GM23338 (cell line): ENCODE results near the gene BARX2. TPM values are rescaled to one million over a fixed set of nuclear protein-coding genes. Genes with fewer than 3 reads are reported as not detected.
A peak's percentile ranks its signal among the peaks of the same experiment; 100 is the strongest.

Experiments
- ATAC-seq: fragments of 200-7000 bp; cut with Tn5 transposase; 3 replicates; pipeline ENCODE4 v1.9.1; 2020
- DNase-seq: peaks from one replicate; pipeline ENCODE4 v3.0.0-alpha.2; 2015; ENCODE audit warnings: low spot score
- H2AFZ ChIP-seq: fragments of 200-600 bp; sonication (generic); 2 replicates; pipeline ENCODE4 v1.8.0; 2016; ENCODE audit warnings: antibody characterized with exemption, mild to moderate bottlenecking, moderate library complexity
- H3F3A ChIP-seq: fragments of 200-600 bp; sonication (generic); replicated peaks from 2 replicates; pipeline ENCODE4 v1.8.0; 2017; ENCODE audit warnings: antibody characterized with exemption, mixed run types, low read depth
- H3K27ac ChIP-seq: fragments of 200-600 bp; sonication (generic); 2 replicates; pipeline ENCODE4 v1.6.1; 2016; ENCODE audit warnings: low read depth
- H3K27me3 ChIP-seq: fragments of 200-600 bp; sonication (generic); 2 replicates; pipeline ENCODE4 v1.8.0; 2016; ENCODE audit warnings: mild to moderate bottlenecking, mixed run types, moderate library complexity; ENCODE audit not compliant: insufficient read depth
- H3K36me3 ChIP-seq: fragments of 200-600 bp; sonication (generic); 2 replicates; pipeline ENCODE4 v1.8.0; 2016; ENCODE audit warnings: mild to moderate bottlenecking; ENCODE audit not compliant: insufficient read depth
- H3K4me1 ChIP-seq: fragments of 200-600 bp; sonication (generic); 2 replicates; pipeline ENCODE4 v1.8.0; 2016; ENCODE audit warnings: mild to moderate bottlenecking, moderate library complexity; ENCODE audit not compliant: insufficient read depth
- H3K4me2 ChIP-seq: fragments of 200-600 bp; sonication (generic); 2 replicates; pipeline ENCODE4 v1.7.1; 2017; ENCODE audit warnings: mixed run types
- H3K4me3 ChIP-seq: fragments of 200-600 bp; sonication (generic); 2 replicates; pipeline ENCODE4 v1.6.1; 2016; ENCODE audit warnings: mixed run types
- H3K79me2 ChIP-seq: fragments of 200-600 bp; sonication (generic); replicated peaks from 2 replicates; pipeline ENCODE4 v1.8.0; 2017; ENCODE audit warnings: mild to moderate bottlenecking; ENCODE audit not compliant: insufficient read depth
- H3K9me2 ChIP-seq: fragments of 200-600 bp; sonication (generic); 2 replicates; pipeline ENCODE4 v1.8.0; 2017; ENCODE audit not compliant: insufficient read depth
- H4K20me1 ChIP-seq: fragments of 200-600 bp; sonication (generic); replicated peaks from 2 replicates; pipeline ENCODE4 v1.8.0; 2017; ENCODE audit warnings: mild to moderate bottlenecking; ENCODE audit not compliant: insufficient read depth
- H3K27ac Mint-ChIP-seq: 2 replicates; pipeline ENCODE4 v1.8.0; 2020; ENCODE audit warnings: inconsistent platforms, mild to moderate bottlenecking, moderate library complexity, mixed read lengths
- H3K27me3 Mint-ChIP-seq: 3 replicates; pipeline ENCODE4 v1.8.0; 2022; ENCODE audit warnings: low read depth, mild to moderate bottlenecking, moderate library complexity, mixed read lengths, inconsistent platforms; ENCODE audit not compliant: insufficient read depth, poor library complexity
- H3K36me3 Mint-ChIP-seq: 3 replicates; pipeline ENCODE4 v1.8.0; 2021; ENCODE audit warnings: low read depth, mild to moderate bottlenecking, inconsistent platforms, moderate library complexity, mixed read lengths
- H3K4me1 Mint-ChIP-seq: 3 replicates; pipeline ENCODE4 v1.8.0; 2020; ENCODE audit warnings: mild to moderate bottlenecking, inconsistent platforms, mixed read lengths
- H3K4me3 Mint-ChIP-seq: 3 replicates; pipeline ENCODE4 v1.8.0; 2021; ENCODE audit warnings: moderate library complexity, mild to moderate bottlenecking, inconsistent platforms, mixed read lengths
- H3K9me3 Mint-ChIP-seq: 3 replicates; pipeline ENCODE4 v1.8.0; 2020; ENCODE audit warnings: moderate library complexity, mild to moderate bottlenecking, inconsistent platforms, mixed read lengths
- CREB1 ChIP-seq: fragments of 250-450 bp; sonication (Bioruptor Pico); IDR thresholded peaks from 2 replicates; pipeline ENCODE4 v1.5.0; 2020; ENCODE audit warnings: low read depth, mild to moderate bottlenecking, moderate library complexity
- EZH2phosphoT487 ChIP-seq: fragments of 200-600 bp; sonication (generic); IDR thresholded peaks from one replicate; pipeline ENCODE4 v1.8.1; 2018; ENCODE audit warnings: antibody characterized with exemption; ENCODE audit not compliant: unreplicated experiment
- JUNB ChIP-seq: IDR thresholded peaks from one replicate; pipeline ENCODE4 v1.6.1; 2016; ENCODE audit warnings: antibody characterized with exemption; ENCODE audit not compliant: unreplicated experiment
- NANOG ChIP-seq: IDR thresholded peaks from 2 replicates; pipeline ENCODE4 v1.6.1; 2016; ENCODE audit warnings: antibody characterized with exemption, borderline replicate concordance
- POLR2AphosphoS5 ChIP-seq: IDR thresholded peaks from 2 replicates; pipeline ENCODE4 v1.6.1; 2016; ENCODE audit warnings: antibody characterized with exemption, low read depth
- ZNF114 ChIP-seq: fragments of 250-450 bp; sonication (Bioruptor Pico); IDR thresholded peaks from 2 replicates; pipeline ENCODE4 v1.5.0; 2020; ENCODE audit warnings: mild to moderate bottlenecking, moderate library complexity
- polyA plus RNA-seq: library from polyadenylated mRNA; unstranded; fragments of >200 nt; fragmentation: Nextera tagmentation; extraction: Ambion mirVana; gene quantifications from 2 replicates; pipeline ENCODE4 v1.2.1, GENCODE V29; 2016
- total RNA-seq: library from RNA; depleted of rRNA; stranded (reverse); fragments of >200 nt; shearing (Covaris generic); gene quantifications from 2 replicates; pipeline ENCODE4 v1.2.3, GENCODE V29; 2014
- TF ChIP-seq, protein P1 (sequence below): fragments of 250-450 bp; sonication (Bioruptor Pico); IDR thresholded peaks from 2 replicates; pipeline ENCODE4 v1.5.0; 2020; ENCODE audit warnings: mild to moderate bottlenecking, moderate library complexity
- TF ChIP-seq, protein P2 (sequence below): IDR thresholded peaks from 2 replicates; pipeline ENCODE4 v1.6.1; 2016; ENCODE audit warnings: antibody characterized with exemption
- TF ChIP-seq, protein P3 (sequence below): IDR thresholded peaks from one replicate; pipeline ENCODE4 v1.6.1; 2018; ENCODE audit warnings: antibody characterized with exemption; ENCODE audit not compliant: unreplicated experiment

The BARX2 gene
- total and polyA plus RNA-seq, 2 experiments from 2014 or later, result not detected

DNA sequence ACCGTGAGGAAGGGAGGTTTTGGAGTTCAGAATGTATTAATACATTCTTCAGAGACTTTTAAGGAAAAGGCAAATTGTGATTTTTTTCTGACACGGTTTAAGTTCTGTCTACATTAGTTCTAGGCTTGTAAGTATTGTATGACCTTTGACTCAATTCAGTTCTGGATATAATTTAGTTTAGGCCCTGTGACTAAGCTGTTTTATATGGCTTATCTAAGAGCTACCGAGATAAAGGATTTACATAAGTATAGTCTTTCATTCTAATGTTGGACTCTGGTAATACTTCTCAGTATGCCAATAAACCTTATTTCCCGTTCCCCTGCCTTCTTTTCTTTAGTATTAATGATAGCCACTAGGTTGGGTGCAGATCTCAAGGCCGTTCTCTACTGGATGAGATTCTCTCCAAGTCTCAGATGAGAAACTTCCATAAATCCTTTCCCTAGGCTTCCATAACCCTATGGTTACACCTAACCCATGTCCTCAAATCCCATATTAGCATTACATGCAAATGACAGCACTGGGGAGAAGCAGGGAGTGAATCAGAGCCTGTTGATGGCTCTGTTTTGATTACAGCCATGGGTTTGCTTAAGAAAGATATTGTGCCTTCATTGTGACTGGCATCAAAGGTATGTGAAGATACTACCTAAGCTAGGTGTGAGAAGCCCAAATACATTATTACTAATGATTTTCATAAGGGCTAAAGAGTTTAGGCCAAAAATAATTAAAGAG, 38.7 kb downstream of the BARX2 start (continued):
- TF ChIP-seq, protein P1, sequence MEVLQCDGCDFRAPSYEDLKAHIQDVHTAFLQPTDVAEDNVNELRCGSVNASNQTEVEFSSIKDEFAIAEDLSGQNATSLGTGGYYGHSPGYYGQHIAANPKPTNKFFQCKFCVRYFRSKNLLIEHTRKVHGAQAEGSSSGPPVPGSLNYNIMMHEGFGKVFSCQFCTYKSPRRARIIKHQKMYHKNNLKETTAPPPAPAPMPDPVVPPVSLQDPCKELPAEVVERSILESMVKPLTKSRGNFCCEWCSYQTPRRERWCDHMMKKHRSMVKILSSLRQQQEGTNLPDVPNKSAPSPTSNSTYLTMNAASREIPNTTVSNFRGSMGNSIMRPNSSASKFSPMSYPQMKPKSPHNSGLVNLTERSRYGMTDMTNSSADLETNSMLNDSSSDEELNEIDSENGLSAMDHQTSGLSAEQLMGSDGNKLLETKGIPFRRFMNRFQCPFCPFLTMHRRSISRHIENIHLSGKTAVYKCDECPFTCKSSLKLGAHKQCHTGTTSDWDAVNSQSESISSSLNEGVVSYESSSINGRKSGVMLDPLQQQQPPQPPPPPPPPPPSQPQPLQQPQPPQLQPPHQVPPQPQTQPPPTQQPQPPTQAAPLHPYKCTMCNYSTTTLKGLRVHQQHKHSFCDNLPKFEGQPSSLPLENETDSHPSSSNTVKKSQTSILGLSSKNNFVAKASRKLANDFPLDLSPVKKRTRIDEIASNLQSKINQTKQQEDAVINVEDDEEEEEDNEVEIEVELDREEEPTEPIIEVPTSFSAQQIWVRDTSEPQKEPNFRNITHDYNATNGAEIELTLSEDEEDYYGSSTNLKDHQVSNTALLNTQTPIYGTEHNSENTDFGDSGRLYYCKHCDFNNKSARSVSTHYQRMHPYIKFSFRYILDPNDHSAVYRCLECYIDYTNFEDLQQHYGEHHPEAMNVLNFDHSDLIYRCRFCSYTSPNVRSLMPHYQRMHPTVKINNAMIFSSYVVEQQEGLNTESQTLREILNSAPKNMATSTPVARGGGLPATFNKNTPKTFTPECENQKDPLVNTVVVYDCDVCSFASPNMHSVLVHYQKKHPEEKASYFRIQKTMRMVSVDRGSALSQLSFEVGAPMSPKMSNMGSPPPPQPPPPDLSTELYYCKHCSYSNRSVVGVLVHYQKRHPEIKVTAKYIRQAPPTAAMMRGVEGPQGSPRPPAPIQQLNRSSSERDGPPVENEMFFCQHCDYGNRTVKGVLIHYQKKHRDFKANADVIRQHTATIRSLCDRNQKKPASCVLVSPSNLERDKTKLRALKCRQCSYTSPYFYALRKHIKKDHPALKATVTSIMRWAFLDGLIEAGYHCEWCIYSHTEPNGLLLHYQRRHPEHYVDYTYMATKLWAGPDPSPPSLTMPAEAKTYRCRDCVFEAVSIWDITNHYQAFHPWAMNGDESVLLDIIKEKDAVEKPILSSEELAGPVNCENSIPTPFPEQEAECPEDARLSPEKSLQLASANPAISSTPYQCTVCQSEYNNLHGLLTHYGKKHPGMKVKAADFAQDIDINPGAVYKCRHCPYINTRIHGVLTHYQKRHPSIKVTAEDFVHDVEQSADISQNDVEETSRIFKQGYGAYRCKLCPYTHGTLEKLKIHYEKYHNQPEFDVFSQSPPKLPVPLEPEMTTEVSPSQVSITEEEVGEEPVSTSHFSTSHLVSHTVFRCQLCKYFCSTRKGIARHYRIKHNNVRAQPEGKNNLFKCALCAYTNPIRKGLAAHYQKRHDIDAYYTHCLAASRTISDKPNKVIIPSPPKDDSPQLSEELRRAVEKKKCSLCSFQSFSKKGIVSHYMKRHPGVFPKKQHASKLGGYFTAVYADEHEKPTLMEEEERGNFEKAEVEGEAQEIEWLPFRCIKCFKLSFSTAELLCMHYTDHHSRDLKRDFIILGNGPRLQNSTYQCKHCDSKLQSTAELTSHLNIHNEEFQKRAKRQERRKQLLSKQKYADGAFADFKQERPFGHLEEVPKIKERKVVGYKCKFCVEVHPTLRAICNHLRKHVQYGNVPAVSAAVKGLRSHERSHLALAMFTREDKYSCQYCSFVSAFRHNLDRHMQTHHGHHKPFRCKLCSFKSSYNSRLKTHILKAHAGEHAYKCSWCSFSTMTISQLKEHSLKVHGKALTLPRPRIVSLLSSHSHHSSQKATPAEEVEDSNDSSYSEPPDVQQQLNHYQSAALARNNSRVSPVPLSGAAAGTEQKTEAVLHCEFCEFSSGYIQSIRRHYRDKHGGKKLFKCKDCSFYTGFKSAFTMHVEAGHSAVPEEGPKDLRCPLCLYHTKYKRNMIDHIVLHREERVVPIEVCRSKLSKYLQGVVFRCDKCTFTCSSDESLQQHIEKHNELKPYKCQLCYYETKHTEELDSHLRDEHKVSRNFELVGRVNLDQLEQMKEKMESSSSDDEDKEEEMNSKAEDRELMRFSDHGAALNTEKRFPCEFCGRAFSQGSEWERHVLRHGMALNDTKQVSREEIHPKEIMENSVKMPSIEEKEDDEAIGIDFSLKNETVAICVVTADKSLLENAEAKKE (CRISPR knock-in tag), result no peak
- TF ChIP-seq, protein P2, sequence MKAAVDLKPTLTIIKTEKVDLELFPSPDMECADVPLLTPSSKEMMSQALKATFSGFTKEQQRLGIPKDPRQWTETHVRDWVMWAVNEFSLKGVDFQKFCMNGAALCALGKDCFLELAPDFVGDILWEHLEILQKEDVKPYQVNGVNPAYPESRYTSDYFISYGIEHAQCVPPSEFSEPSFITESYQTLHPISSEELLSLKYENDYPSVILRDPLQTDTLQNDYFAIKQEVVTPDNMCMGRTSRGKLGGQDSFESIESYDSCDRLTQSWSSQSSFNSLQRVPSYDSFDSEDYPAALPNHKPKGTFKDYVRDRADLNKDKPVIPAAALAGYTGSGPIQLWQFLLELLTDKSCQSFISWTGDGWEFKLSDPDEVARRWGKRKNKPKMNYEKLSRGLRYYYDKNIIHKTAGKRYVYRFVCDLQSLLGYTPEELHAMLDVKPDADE, result no peak
- no peak for TF ChIP-seq EZH2phosphoT487

DNA sequence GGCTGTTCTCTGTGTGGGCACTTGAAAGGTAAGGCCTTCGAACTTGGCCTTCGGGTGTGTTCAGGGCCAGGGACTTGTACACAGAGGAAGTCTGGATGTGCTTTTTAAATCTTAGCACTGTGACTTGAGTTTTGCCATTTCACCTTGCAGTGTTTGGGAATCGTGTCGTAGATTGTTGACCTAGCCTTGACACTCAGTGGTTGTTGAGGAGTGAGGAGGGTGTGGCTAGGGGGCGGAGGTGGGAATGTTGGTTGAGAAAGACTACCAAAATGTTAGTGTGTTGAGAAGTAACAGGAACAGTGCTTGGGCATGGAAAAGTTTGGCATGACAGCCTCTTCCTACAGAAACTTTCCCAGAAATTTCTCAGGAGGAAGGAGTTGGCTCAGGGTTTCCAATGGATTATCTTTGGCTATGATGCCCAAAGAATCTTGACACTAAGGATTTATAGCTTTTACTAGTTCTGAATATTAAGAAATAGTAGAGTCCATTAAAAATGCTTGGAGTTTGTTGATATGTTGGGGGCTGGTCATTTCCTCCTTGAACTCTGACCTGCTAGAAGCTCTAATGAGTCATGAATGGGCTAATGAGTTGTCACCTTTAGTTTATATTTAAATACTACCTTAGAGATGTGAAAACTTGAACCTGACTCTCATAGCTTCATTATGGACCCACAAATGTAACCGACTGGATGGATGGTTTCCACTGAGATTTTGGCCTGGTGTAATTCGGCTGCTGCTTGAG, 40.6 kb downstream of the BARX2 start:
- no peak overlapping the region for H3K27ac Mint-ChIP-seq
- TF ChIP-seq ZNF114 (no peak), JUNB (no peak), NANOG (no peak), POLR2AphosphoS5 (no peak), CREB1 (CRISPR knock-in tag) (no peak)
- TF ChIP-seq, protein P3, sequence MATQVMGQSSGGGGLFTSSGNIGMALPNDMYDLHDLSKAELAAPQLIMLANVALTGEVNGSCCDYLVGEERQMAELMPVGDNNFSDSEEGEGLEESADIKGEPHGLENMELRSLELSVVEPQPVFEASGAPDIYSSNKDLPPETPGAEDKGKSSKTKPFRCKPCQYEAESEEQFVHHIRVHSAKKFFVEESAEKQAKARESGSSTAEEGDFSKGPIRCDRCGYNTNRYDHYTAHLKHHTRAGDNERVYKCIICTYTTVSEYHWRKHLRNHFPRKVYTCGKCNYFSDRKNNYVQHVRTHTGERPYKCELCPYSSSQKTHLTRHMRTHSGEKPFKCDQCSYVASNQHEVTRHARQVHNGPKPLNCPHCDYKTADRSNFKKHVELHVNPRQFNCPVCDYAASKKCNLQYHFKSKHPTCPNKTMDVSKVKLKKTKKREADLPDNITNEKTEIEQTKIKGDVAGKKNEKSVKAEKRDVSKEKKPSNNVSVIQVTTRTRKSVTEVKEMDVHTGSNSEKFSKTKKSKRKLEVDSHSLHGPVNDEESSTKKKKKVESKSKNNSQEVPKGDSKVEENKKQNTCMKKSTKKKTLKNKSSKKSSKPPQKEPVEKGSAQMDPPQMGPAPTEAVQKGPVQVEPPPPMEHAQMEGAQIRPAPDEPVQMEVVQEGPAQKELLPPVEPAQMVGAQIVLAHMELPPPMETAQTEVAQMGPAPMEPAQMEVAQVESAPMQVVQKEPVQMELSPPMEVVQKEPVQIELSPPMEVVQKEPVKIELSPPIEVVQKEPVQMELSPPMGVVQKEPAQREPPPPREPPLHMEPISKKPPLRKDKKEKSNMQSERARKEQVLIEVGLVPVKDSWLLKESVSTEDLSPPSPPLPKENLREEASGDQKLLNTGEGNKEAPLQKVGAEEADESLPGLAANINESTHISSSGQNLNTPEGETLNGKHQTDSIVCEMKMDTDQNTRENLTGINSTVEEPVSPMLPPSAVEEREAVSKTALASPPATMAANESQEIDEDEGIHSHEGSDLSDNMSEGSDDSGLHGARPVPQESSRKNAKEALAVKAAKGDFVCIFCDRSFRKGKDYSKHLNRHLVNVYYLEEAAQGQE, result no peak

More for the DNA sequence above, 40.6 kb downstream of the BARX2 start:
- no peaks in the 10 kb centered on the region for H3K4me1 ChIP-seq
- no peaks in the 10 kb centered on the region for H3K9me2 ChIP-seq
- H3K27ac ChIP-seq, result no peak overlapping the region
- Mint-ChIP-seq H3K4me1 (no peaks in the 10 kb centered on the region), H3K9me3 (no peaks in the 10 kb centered on the region), H3K4me3 (no peak overlapping the region), H3K36me3 (no peaks in the 10 kb centered on the region), H3K27me3 (peaks cover 2% of the 10 kb centered on the region)
- no peak overlapping the region for H3K4me2 ChIP-seq
- H4K20me1 ChIP-seq, result no peaks in the 10 kb centered on the region
- no peaks in the 10 kb centered on the region for H3K27me3 ChIP-seq
- H3F3A ChIP-seq, result no peaks in the 10 kb centered on the region
- no peaks in the 10 kb centered on the region for H3K79me2 ChIP-seq
- no peak for ATAC-seq
- no peak for DNase-seq
- no peak overlapping the region for H3K4me3 ChIP-seq
- 0 out of 2 replicates have a peak overlapping the region, but pooled peaks have one; percentile 21 for H2AFZ ChIP-seq
- H3K36me3 ChIP-seq, result no peaks in the 10 kb centered on the region
